ENCODE results near the gene OR6B2. TPM values are rescaled to one million over a fixed set of nuclear protein-coding genes. Genes with fewer than 3 reads are reported as not detected.

Gene OR6B2
- total RNA-seq, 4 donors from 2014 or later, result not detected

DNA sequence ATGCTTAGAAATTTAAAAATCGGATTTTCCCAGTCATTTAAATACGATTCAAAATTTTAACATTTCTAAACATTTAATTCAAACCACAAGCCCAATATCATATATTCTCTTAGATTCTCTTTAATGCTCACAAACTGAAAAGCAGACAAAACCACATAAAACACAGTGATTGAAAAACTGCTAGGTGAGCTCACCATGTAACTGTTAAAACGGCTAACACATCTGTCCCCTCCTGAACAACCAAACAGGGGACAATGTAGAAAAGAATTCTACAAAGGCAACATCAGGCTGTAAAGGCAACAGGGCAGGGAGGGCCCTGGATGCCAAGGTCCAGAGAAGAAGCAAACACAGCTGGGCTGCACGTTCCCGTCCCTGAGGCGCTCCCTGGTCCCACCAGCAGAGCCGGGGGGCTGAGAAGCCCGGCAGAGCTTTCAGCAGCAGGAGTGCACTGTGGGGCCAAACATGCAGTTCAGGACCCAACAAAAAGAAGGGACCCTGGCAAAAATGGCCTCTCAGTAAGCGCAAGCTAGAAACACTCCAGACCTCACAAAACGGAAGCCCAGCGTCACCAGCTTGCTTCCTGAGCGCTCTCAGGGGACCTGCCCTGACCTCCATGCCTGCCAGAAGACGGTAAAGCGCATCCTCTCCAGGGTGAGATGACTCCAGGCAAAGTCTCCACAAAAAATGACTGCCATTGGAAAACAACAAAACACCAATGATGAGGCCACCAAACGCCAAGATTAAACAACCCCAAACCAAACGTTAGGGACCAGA, 45.6 kb downstream of the OR6B2 start:
- ATAC-seq, result no peak
- peaks cover 0 to 98% of the 10 kb centered on the region in 2 donors for H3K36me3 ChIP-seq
- no peak overlapping the region for H3K4me3 ChIP-seq
- no peak overlapping the region for H3K27ac ChIP-seq
- 97% methylated on average over 7 to 11 of the region's 16 CpGs for WGBS, 2 donors (ENCODE audit: low coverage in 1 of 2)
- H3K4me1 ChIP-seq, result no peaks in the 10 kb centered on the region
- TF ChIP-seq POLR2AphosphoS5 (IDR thresholded peaks at IDR 0.05) (no peak), EP300 (IDR thresholded peaks at IDR 0.05) (no peak), POLR2A (IDR thresholded peaks at IDR 0.05) (no peak)
- TF ChIP-seq, protein P1, sequence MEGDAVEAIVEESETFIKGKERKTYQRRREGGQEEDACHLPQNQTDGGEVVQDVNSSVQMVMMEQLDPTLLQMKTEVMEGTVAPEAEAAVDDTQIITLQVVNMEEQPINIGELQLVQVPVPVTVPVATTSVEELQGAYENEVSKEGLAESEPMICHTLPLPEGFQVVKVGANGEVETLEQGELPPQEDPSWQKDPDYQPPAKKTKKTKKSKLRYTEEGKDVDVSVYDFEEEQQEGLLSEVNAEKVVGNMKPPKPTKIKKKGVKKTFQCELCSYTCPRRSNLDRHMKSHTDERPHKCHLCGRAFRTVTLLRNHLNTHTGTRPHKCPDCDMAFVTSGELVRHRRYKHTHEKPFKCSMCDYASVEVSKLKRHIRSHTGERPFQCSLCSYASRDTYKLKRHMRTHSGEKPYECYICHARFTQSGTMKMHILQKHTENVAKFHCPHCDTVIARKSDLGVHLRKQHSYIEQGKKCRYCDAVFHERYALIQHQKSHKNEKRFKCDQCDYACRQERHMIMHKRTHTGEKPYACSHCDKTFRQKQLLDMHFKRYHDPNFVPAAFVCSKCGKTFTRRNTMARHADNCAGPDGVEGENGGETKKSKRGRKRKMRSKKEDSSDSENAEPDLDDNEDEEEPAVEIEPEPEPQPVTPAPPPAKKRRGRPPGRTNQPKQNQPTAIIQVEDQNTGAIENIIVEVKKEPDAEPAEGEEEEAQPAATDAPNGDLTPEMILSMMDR (IDR thresholded peaks at IDR 0.05), result no peak
- H3K27me3 ChIP-seq, result no peaks in the 10 kb centered on the region
- H3K9me3 ChIP-seq, result peaks cover 0 to 4% (median 0%) of the 10 kb centered on the region in 3 donors

DNA sequence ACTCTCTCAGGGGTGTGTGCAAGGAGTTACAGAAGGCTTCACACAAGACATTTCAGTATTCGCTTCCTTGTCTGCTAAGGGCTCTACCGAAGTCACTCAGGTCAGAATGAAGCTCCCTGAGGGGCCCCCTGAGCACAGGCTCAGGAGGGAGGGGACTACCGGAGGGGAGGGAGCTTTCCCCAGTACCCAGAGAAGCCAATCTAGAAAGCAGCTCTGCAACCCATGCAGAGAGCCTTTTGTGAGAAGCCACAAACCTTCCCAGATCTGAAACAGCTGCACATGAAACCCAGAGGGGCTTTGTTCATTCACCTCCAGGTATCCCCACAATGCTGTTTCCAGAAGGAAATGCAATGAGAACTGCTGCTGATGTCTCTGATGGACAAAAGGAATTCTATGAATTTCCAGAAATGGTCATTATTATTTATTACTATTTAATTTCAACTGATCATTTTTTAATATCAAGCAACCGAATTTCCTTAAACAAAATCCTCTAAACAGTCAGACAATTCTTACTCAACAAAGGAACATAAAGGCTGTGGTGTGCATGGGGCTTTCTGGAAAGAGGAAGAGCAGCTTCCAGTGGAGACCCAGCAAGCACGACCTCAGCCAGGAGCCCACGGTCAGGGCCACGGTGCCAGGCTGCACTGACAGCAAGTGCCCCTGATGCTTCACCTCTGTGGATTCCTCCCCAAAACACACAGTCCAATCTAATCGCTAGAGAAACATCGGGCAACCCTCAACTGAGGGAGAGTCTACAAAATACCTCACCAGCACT, 47.0 kb downstream of the OR6B2 start:
- Histone ChIP-seq H3K27me3 (no peaks in the 10 kb centered on the region), H3K36me3 (peaks cover 0 to 94% of the 10 kb centered on the region in 2 donors), H3K27ac (no peak overlapping the region), H3K4me3 (no peak overlapping the region), H3K4me1 (no peaks in the 10 kb centered on the region), H3K9me3 (peaks cover 0 to 4% (median 0%) of the 10 kb centered on the region in 3 donors)
- 80 to 91% methylated on average over 2 to 8 of the region's 9 CpGs for WGBS, 2 donors (ENCODE audit: low coverage in 1 of 2)
- ATAC-seq, result no peak
- TF ChIP-seq POLR2A (IDR thresholded peaks at IDR 0.05), result no peak
- TF ChIP-seq EP300 (IDR thresholded peaks at IDR 0.05), result no peak
- TF ChIP-seq, protein P1 (IDR thresholded peaks at IDR 0.05), result no peak
- no peak for TF ChIP-seq POLR2AphosphoS5 (IDR thresholded peaks at IDR 0.05)

Other genes with a start within 250 kb of the OR6B2 start
- gene NDUFA10, start 5.1 kb downstream of the OR6B2 start, total RNA-seq, result 100 to 1,000 TPM in 1 of 4 donors, 10 to 100 TPM in 3; 72.6 to 150 (median 80.6) TPM
- gene OR6B3, start 23.1 kb upstream of the OR6B2 start, total RNA-seq, result not detected
- gene COPS9, start 105.9 kb upstream of the OR6B2 start, total RNA-seq, result 100 to 1,000 TPM; 151 to 252 (median 169) TPM
- not detected for gene OTOS, start 110.2 kb upstream of the OR6B2 start, total RNA-seq

Data from gastroesophageal sphincter (tissue), 4 donors.